Sigmoid colon (tissue), 7 donors: ENCODE measurements around the gene PNRC1. TPM values are rescaled to one million over a fixed set of nuclear protein-coding genes. Genes with fewer than 3 reads are reported as not detected.

ENCODE experiments used
- DNase-seq: peaks from one replicate; pipeline ENCODE4 v3.0.0-alpha.2; 2019
- H3K27ac ChIP-seq, 4 donors: fragments of 200-600 bp; sonication (generic); one replicate each; pipeline ENCODE4 v1.5.1; 2016 to 2019; ENCODE audit warnings: mild to moderate bottlenecking in 1 of 4
- H3K27me3 ChIP-seq, 3 donors: fragments of 200-600 bp; sonication (generic); one replicate each; pipeline ENCODE4 v1.5.1; 2019; ENCODE audit warnings: mild to moderate bottlenecking in 1 of 3
- H3K36me3 ChIP-seq, 4 donors: fragments of 200-600 bp; sonication (generic); one replicate each; pipeline ENCODE4 v1.5.1; 2016 to 2019
- H3K4me1 ChIP-seq, 4 donors: fragments of 200-600 bp; sonication (generic); one replicate each; pipeline ENCODE4 v1.5.1; 2017 to 2019
- H3K4me3 ChIP-seq, 4 donors: fragments of 200-600 bp; sonication (generic); one replicate each; pipeline ENCODE4 v1.5.1; 2017 to 2019; ENCODE audit warnings: mild to moderate bottlenecking in 2 of 4, moderate library complexity in 1 of 4
- H3K9me3 ChIP-seq, 4 donors: fragments of 200-600 bp in 3 of 4; sonication (generic) in 3 of 4; one replicate each; pipeline versions ENCODE4 v1.5.1 to v1.6.1; 2013 to 2019
- CTCF ChIP-seq, 4 experiments: fragments of 450-650 bp in 3 of 4; fragments of 200-600 bp in 1 of 4; IDR thresholded peaks; one replicate each; pipeline ENCODE4 v1.5.1; 2016 to 2019; ENCODE audit warnings: antibody characterized with exemption in 4 of 4, mild to moderate bottlenecking in 3 of 4, moderate library complexity in 2 of 4
- EP300 ChIP-seq, 4 donors: sonication (generic); formaldehyde crosslinking; IDR thresholded peaks; one replicate each; pipeline ENCODE4 v1.6.1; 2017; ENCODE audit warnings: antibody characterized with exemption in 4 of 4
- POLR2A ChIP-seq, 2 donors: fragments of 450-650 bp; IDR thresholded peaks; one replicate each; pipeline ENCODE4 v1.6.1; 2016; ENCODE audit warnings: antibody characterized with exemption in 2 of 2, mild to moderate bottlenecking in 2 of 2, moderate library complexity in 2 of 2
- POLR2AphosphoS5 ChIP-seq, 4 donors: sonication (generic); formaldehyde crosslinking; IDR thresholded peaks; one replicate each; pipeline ENCODE4 v1.6.1; 2017; ENCODE audit warnings: antibody characterized with exemption in 4 of 4
- WGBS, 2 donors: extraction: QIAGEN DNeasy Blood & Tissue Kit; methylation state at CpG; one replicate each; pipeline ENCODE4 v1.1.7; 2013; 5-methylcytosine and 5-hydroxymethylcytosine counted together
- intact Hi-C: fragments of 100-400 bp; cut with DNase I; formaldehyde crosslinking; loops from one replicate; pipeline ENCODE4 v1.15.1; 2023
- polyA plus RNA-seq, 3 donors: library from polyadenylated mRNA; stranded (reverse); fragments of 200-250 nt; gene quantifications; one replicate each; pipeline ENCODE4 v1.2.3, GENCODE V29; 2013
- small RNA-seq, 3 donors: library from RNA; depleted of rRNA; stranded (forward); fragments of <200 nt; gene quantifications; one replicate each; pipeline ENCODE3, GENCODE V24; 2016
- total RNA-seq, 4 donors: library from RNA; depleted of rRNA; stranded (reverse); fragments of >200 nt; gene quantifications; one replicate each; pipeline ENCODE4 v1.1.0, GENCODE V29; 2016
- donor health status: healthy with polysubstance abuse.
- donor health status: Bipolar disorder and iron deficiency.
- donor health status: healthy.

PNRC1 gene
- total and polyA plus RNA-seq, 7 donors, result 44.2 to 349 (median 211) TPM

GRCh38 chr6:89134723-89135122 lies 54.2 kb downstream of the PNRC1 start:
- Histone ChIP-seq H3K27me3 (no peaks in the 10 kb centered on the region), H3K4me3 (no peak overlapping the region), H3K4me1 (peaks cover 0 to 5% (median 3%) of the 10 kb centered on the region in 4 donors), H3K36me3 (no peaks in the 10 kb centered on the region), H3K27ac (no peak overlapping the region), H3K9me3 (no peaks in the 10 kb centered on the region)
- intact Hi-C loops, result loop anchor here (5.0 kb wide), 1 partner anchor 38 kb away; no protein-coding TSS in a partner anchor
- DNase-seq, result no peak
- 91 to 94% methylated on average over 3 of the region's 3 CpGs for WGBS, 2 donors
- TF ChIP-seq POLR2AphosphoS5 (IDR thresholded peaks at IDR 0.05) (no peak), CTCF (IDR thresholded peaks at IDR 0.05) (no peak), POLR2A (IDR thresholded peaks at IDR 0.05) (no peak), EP300 (IDR thresholded peaks at IDR 0.05) (no peak)

Small RNA genes lying within 50 kb of the gene (small RNA-seq; reads per million reads assigned to genes)
- 0 reads per million in 3 donors for gene RN7SL336P
- gene RNU2-61P, result 0 to 2.3 (median 0.18) reads per million in 3 donors

Other genes starting within 250 kb of the PNRC1 start
- gene RNGTT, start 117.1 kb upstream of the PNRC1 start, total RNA-seq, result 10 to 100 TPM in 3 of 4 donors, 1 to 10 TPM in 1; 10.0 to 14.7 (median 12.9) TPM
- gene RNGTT, start 117.1 kb upstream of the PNRC1 start, polyA plus RNA-seq, result 1 to 10 TPM; 3.0 to 7.9 (median 3.9) TPM
- 1 to 10 TPM in 3 of 4 donors, under 1 TPM in 1; 0.82 to 3.6 (median 1.1) TPM for gene SRSF12, start 37.3 kb downstream of the PNRC1 start, total RNA-seq
- gene SRSF12, start 37.3 kb downstream of the PNRC1 start, polyA plus RNA-seq, result under 1 TPM in 1 of 3 donors, not detected in 2; 0.36 TPM
- gene PM20D2, start 65.3 kb downstream of the PNRC1 start, total RNA-seq, result 10 to 100 TPM; 20.3 to 48.5 (median 23.9) TPM
- 10 to 100 TPM in 1 of 3 donors, 1 to 10 TPM in 2; 4.2 to 10.2 (median 8.1) TPM for gene PM20D2, start 65.3 kb downstream of the PNRC1 start, polyA plus RNA-seq
- not detected for gene GABRR1, start 136.6 kb downstream of the PNRC1 start, total RNA-seq
- gene GABRR1, start 136.6 kb downstream of the PNRC1 start, polyA plus RNA-seq, result under 1 TPM in 1 of 3 donors, not detected in 2; 0.04 TPM
- 1 to 10 TPM in 2 of 4 donors, under 1 TPM in 2; 0.36 to 2.8 (median 1.2) TPM for gene GABRR2, start 234.5 kb downstream of the PNRC1 start, total RNA-seq
- under 1 TPM in 1 of 3 donors, not detected in 2; 0.52 TPM for gene GABRR2, start 234.5 kb downstream of the PNRC1 start, polyA plus RNA-seq